Mesothelial cell of epicardium (in vitro differentiated cells): ENCODE measurements around the gene SOX15. TPM values are rescaled to one million over a fixed set of nuclear protein-coding genes. Genes with fewer than 3 reads are reported as not detected.
A peak's percentile ranks its signal among the peaks of the same experiment; 100 is the strongest.

ENCODE experiments used
- DNase-seq, 2 experiments: peaks; one replicate each; pipeline ENCODE4 v3.0.0; 2021; ENCODE audit warnings: low spot score in 2 of 2; ENCODE audit not compliant: unreplicated experiment in 2 of 2
- H3K27ac Mint-ChIP-seq: 2 replicates; pipeline ENCODE4 v1.8.0; 2021; ENCODE audit warnings: mixed read lengths
- H3K27me3 Mint-ChIP-seq: 2 replicates; pipeline ENCODE4 v1.8.0; 2021; ENCODE audit warnings: low read depth, mixed read lengths
- H3K36me3 Mint-ChIP-seq: 2 replicates; pipeline ENCODE4 v1.8.0; 2021; ENCODE audit warnings: mixed read lengths
- H3K4me1 Mint-ChIP-seq: 2 replicates; pipeline ENCODE4 v1.8.0; 2021; ENCODE audit warnings: mixed read lengths
- H3K4me3 Mint-ChIP-seq: 2 replicates; pipeline ENCODE4 v1.8.0; 2021; ENCODE audit warnings: mild to moderate bottlenecking, moderate library complexity, mixed read lengths
- H3K9me3 Mint-ChIP-seq: 2 replicates; pipeline ENCODE4 v1.8.0; 2021; ENCODE audit warnings: mixed read lengths
- CTCF ChIP-seq: fragments of 200-600 bp; sonication (generic); IDR thresholded peaks from one replicate; pipeline ENCODE4 v1.5.0; 2021; ENCODE audit warnings: antibody characterized with exemption; ENCODE audit not compliant: unreplicated experiment
- total RNA-seq: library from RNA; stranded (reverse); gene quantifications from 3 replicates; pipeline ENCODE4 v1.2.1, GENCODE V29; 2021

SOX15 gene
- total RNA-seq, 1 donor from 2014 or later = 2.3 TPM

DNA sequence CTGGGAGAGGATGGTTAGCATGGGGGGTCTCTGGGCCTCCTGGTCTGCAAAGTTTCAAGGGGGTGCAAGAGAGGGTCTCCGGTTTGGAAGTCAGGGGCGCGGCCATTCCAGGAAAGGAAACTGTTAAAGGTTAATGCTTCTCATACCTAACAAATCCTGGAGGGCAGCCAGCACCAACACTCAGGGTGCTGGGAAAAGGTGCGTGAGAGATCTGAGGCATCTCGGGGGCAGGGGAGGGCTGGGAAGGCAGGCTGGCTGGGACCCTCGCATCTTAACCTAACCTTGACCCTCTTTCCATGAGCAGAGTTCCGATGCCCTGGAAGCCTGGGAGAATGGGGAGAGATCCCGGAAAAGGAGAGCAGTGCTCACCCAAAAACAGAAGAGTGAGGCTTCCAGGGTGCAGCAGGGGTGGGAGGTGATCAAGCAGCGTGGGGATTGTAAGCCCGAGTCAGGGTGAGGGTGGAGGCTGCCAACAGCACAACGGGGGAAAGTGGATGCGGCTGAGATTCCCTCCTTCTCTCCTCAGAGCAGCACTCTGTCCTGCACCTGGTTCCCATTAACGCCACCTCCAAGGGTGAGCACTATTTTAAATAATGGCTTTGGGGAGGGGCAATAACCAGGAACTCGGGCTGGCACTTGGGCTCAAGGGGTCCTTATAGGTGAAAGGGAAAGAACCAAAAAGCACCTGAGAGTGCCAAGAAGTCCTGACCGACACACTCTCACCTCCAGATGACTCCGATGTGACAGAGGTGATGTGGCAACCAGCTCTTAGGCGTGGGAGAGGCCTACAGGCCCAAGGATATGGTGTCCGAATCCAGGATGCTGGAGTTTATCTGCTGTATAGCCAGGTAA lies 30.3 kb downstream of the SOX15 start:
- no peaks in the 10 kb centered on the region for H3K9me3 Mint-ChIP-seq
- H3K27me3 Mint-ChIP-seq = no peaks in the 10 kb centered on the region
- H3K27ac Mint-ChIP-seq = peak overlapping the region; percentile 98
- H3K4me3 Mint-ChIP-seq = peak overlapping the region; percentile 93
- no peak for DNase-seq
- H3K4me1 Mint-ChIP-seq = peaks cover 54% of the 10 kb centered on the region
- peaks cover 6% of the 10 kb centered on the region for H3K36me3 Mint-ChIP-seq
- no peak for TF ChIP-seq CTCF

GRCh38 chr17:7558544-7559319 lies 31.2 kb downstream of the SOX15 start, which contains the start of gene TNFSF13:
TNFSF13 (plus strand) TSS chr17:7558750; CDS start chr17:7559040, 290 bp downstream.
- TF ChIP-seq CTCF = no peak
- peaks cover 3% of the 10 kb centered on the region for H3K36me3 Mint-ChIP-seq
- no peaks in the 10 kb centered on the region for H3K9me3 Mint-ChIP-seq
- peaks cover 48% of the 10 kb centered on the region for H3K4me1 Mint-ChIP-seq
- no peaks in the 10 kb centered on the region for H3K27me3 Mint-ChIP-seq
- H3K27ac Mint-ChIP-seq = peak within 1 kb of the TSS; percentile 95
- peak within 1 kb of the TSS; percentile 93 for H3K4me3 Mint-ChIP-seq
- DNase-seq = no peak

DNA sequence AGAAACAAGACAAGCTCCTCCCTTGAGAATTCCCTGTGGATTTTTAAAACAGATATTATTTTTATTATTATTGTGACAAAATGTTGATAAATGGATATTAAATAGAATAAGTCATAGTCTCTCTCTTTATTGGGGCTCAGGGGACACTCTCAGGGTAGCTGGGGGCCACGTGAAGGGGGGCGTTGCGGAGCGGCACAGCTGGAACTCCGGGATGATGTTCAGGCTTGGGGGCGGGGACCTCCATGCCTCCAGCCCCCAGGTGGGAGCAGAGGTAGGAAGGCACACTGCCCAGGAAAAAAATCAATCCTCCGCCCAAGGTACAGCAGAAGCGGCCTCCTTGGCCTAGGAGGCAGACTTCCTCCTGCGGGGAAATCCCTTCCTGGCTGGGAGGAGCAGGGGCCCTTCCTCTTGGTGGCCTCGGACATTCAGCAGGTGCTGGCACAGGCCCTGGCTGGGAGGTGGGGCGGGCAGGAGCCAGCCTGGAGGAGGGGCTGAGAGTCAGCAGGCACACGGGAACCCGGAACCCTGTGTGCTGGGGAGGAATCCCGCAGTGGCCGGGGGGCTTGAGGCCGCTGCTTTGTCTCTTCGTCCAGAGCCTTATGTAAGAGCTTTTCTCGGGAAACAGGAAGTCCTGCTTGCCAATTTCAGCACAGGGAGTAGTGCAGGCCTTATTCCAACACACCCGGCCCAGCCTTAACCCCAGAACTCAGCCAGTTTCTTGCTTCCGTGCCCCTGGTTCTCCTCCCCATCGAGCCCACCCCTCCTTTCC lies 31.9 kb downstream of the SOX15 start:
- TF ChIP-seq CTCF = no peak
- Mint-ChIP-seq H3K4me1 (peaks cover 47% of the 10 kb centered on the region), H3K27me3 (no peaks in the 10 kb centered on the region), H3K27ac (peak overlapping the region; percentile 95), H3K36me3 (peaks cover 3% of the 10 kb centered on the region), H3K9me3 (no peaks in the 10 kb centered on the region), H3K4me3 (peak overlapping the region; percentile 47)
- DNase-seq = no peak

DNA sequence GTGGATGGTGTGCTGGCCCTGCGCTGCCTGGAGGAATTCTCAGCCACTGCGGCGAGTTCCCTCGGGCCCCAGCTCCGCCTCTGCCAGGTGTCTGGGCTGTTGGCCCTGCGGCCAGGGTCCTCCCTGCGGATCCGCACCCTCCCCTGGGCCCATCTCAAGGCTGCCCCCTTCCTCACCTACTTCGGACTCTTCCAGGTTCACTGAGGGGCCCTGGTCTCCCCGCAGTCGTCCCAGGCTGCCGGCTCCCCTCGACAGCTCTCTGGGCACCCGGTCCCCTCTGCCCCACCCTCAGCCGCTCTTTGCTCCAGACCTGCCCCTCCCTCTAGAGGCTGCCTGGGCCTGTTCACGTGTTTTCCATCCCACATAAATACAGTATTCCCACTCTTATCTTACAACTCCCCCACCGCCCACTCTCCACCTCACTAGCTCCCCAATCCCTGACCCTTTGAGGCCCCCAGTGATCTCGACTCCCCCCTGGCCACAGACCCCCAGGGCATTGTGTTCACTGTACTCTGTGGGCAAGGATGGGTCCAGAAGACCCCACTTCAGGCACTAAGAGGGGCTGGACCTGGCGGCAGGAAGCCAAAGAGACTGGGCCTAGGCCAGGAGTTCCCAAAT lies 32.6 kb downstream of the SOX15 start:
- no peak for TF ChIP-seq CTCF

DNA sequence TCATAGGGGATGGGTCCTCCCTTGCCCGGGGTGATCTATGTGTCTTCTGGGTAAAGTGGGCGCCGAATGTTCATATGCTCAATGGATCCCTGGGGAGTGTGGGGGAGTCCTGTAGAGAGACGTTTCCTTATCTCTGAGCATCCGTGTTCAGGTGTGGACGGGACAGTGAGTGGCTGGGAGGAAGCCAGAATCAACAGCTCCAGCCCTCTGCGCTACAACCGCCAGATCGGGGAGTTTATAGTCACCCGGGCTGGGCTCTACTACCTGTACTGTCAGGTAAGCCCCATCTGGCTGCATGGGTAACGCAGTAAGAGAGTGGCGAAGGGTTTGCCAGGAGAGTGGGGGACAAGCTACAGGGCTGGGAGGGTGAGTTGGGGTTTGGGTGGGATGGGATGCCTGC lies 33.3 kb downstream of the SOX15 start:
- peaks cover 40% of the 10 kb centered on the region for H3K4me1 Mint-ChIP-seq
- DNase-seq = no peak
- H3K9me3 Mint-ChIP-seq = no peaks in the 10 kb centered on the region
- no peaks in the 10 kb centered on the region for H3K27me3 Mint-ChIP-seq
- H3K36me3 Mint-ChIP-seq = no peaks in the 10 kb centered on the region
- no peak overlapping the region for H3K4me3 Mint-ChIP-seq
- no peak overlapping the region for H3K27ac Mint-ChIP-seq
- TF ChIP-seq CTCF = no peak

More for the DNA sequence above, 32.6 kb downstream of the SOX15 start:
- Mint-ChIP-seq H3K27me3 (no peaks in the 10 kb centered on the region), H3K9me3 (no peaks in the 10 kb centered on the region), H3K4me1 (peaks cover 40% of the 10 kb centered on the region), H3K4me3 (no peak overlapping the region), H3K27ac (no peak overlapping the region), H3K36me3 (no peaks in the 10 kb centered on the region)
- DNase-seq = no peak
